ENCODE data around the gene GID4. TPM values are rescaled to one million over a fixed set of nuclear protein-coding genes. Genes with fewer than 3 reads are reported as not detected.

Gene GID4
- total and polyA plus RNA-seq, 2 of the 4 experiments (the other 2 are of a cell fraction): 3.9 to 5.6 TPM

DNA sequence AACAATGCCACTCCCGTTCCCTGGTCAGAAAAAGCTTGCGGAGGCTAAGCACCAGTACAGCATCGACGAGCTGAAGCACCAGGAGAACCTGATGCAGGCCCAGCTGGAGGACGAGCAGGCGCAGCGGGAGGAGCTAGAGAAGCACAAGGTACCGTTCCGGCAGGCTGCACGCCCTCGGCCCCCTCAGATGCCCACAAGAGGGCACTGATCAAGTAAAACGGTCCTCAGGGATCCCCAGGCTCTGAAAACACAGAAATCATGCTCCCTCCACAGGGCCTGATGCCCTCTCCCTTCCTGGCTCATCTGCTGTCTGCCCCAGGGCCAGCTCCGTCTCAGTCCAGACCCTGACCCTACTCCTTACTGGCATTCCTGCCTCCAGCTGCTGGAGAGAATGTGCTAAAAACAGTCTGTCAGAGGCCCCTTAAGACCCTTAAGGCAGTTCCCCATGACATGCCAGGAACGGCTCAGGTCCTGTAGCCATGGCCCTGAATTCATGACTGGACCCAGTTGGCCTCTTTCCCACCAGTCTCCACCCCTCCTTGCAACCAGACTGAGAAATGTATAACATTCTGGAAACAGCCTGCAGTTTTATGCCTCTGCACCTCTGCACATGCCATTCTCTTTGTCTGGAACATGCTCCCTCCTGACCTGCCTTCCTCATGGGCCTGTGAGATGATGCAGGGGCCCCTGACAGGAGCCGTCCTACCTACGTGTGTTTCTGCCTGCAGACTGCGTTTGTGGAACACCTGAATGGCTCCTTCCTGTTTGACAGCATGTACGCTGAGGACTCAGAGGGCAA lies 44.7 kb upstream of the GID4 start:
- H4K8ac ChIP-seq (ENCODE audit: low read depth in 2 of 2, low read length in 2 of 2): no peak overlapping the region
- H2AK5ac ChIP-seq (ENCODE audit: low read depth, low read length): peak overlapping the region; percentile 23; the same call in 1 of the 2 replicates
- no peak overlapping the region for H2BK120ac ChIP-seq (ENCODE audit: low read depth, low read length)
- H3K79me1 ChIP-seq (ENCODE audit: low read depth in 1 of 2, low read length in 2 of 2): no peaks in the 10 kb centered on the region
- H2BK20ac ChIP-seq (ENCODE audit: low read depth, low read length): no peak overlapping the region
- no peak overlapping the region for H2BK5ac ChIP-seq (ENCODE audit: low read depth, low read length, poor library complexity, severe bottlenecking)
- H4K91ac ChIP-seq (ENCODE audit: insufficient read depth, low read depth, low read length): no peak overlapping the region
- H3K18ac ChIP-seq (ENCODE audit: low read depth, low read length): no peak overlapping the region
- BruUV-seq (replicated peaks): no TSS peak
- intact Hi-C loops (cut with micrococcal nuclease) (loop anchor here (5.0 kb wide), 1 partner anchor 33 kb away; no protein-coding TSS in a partner anchor), dilution Hi-C loops (cut with HindIII; ENCODE audit: low sequenced_read_pairs, unreplicated experiment) (no loop called here), in situ Hi-C loops (cut with MboI; ENCODE audit: low sequenced_read_pairs) (no loop called here)
- H3K4me3 ChIP-seq (ENCODE audit: insufficient read depth, low read depth, low read length): no peak overlapping the region
- DNase-seq (peak; percentile 18), ATAC-seq (ENCODE audit: low read depth) (peak; percentile 50)
- H3K4ac ChIP-seq (ENCODE audit: low read depth, low read length): no peak overlapping the region
- no peak overlapping the region for H3K4me2 ChIP-seq (ENCODE audit: low read depth, low read length)
- no peaks in the 10 kb centered on the region for H4K20me1 ChIP-seq (ENCODE audit: insufficient read depth, low read length)
- 63% methylated on average over 7 of the region's 18 CpGs; no CpG with 5 or more reads in 1 of the 2 experiments for WGBS, 2 experiments (ENCODE audit: extremely low coverage in 2 of 2, insufficient read length in 1 of 2)
- H3K14ac ChIP-seq (replicated peaks; ENCODE audit: low read depth, low read length): no peak overlapping the region
- TF ChIP-seq RAD21 (IDR thresholded peaks at IDR 0.05; ENCODE audit: low read length) (peak; percentile 41), SMC3 (IDR thresholded peaks at IDR 0.05; ENCODE audit: low read depth, low read length) (peak; percentile 42), BHLHE40 (IDR thresholded peaks at IDR 0.05; ENCODE audit: low read depth, low read length) (no peak)
- TF ChIP-seq, protein P1, sequence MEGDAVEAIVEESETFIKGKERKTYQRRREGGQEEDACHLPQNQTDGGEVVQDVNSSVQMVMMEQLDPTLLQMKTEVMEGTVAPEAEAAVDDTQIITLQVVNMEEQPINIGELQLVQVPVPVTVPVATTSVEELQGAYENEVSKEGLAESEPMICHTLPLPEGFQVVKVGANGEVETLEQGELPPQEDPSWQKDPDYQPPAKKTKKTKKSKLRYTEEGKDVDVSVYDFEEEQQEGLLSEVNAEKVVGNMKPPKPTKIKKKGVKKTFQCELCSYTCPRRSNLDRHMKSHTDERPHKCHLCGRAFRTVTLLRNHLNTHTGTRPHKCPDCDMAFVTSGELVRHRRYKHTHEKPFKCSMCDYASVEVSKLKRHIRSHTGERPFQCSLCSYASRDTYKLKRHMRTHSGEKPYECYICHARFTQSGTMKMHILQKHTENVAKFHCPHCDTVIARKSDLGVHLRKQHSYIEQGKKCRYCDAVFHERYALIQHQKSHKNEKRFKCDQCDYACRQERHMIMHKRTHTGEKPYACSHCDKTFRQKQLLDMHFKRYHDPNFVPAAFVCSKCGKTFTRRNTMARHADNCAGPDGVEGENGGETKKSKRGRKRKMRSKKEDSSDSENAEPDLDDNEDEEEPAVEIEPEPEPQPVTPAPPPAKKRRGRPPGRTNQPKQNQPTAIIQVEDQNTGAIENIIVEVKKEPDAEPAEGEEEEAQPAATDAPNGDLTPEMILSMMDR (conservative IDR thresholded peaks at IDR 0.05; ENCODE audit: low read depth, low read length): peak; percentile 39
- no peak overlapping the region for H3K9ac ChIP-seq (ENCODE audit: low read depth, low read length)
- H3K36me3 ChIP-seq (ENCODE audit: control insufficient read depth, insufficient read depth, low read length): no peaks in the 10 kb centered on the region
- no peaks in the 10 kb centered on the region; the same call in none of the 2 replicates for H3K9me1 ChIP-seq (ENCODE audit: insufficient read depth, low read length)
- no peak overlapping the region for H3K23ac ChIP-seq (ENCODE audit: low read depth, low read length)
- H3K4me1 ChIP-seq (ENCODE audit: control insufficient read depth, insufficient read depth, low read length): peaks cover 8% of the 10 kb centered on the region; the same call in 1 of the 2 replicates
- H2AK9ac ChIP-seq (replicated peaks; ENCODE audit: low read depth, low read length, poor library complexity): no peak overlapping the region
- no peak overlapping the region for H3K56ac ChIP-seq (ENCODE audit: extremely low read depth, insufficient read depth, low read length)
- no peak overlapping the region for H3K27ac ChIP-seq (ENCODE audit: insufficient read depth, low read length)
- no peak overlapping the region for H2BK15ac ChIP-seq (ENCODE audit: low read depth, low read length)
- POLR2A ChIA-PET (ENCODE audit: unreplicated experiment): no interaction called here
- peak overlapping the region; percentile 69 for H2AFZ ChIP-seq (replicated peaks; ENCODE audit: low read length, poor library complexity)
- CTCF ChIA-PET: interaction anchor here (0.8 kb wide), 1 partner anchor 41 kb away, joined by 3 read pairs; no protein-coding TSS in a partner anchor
- no peaks in the 10 kb centered on the region for H3K9me3 ChIP-seq (ENCODE audit: control insufficient read depth, insufficient read depth, low read length)
- no peak overlapping the region for H4K5ac ChIP-seq (ENCODE audit: low read depth, low read length)
- no peaks in the 10 kb centered on the region for H3K27me3 ChIP-seq (ENCODE audit: control insufficient read depth, insufficient read depth, low read length)

Data from IMR-90 (cell line).